Fibroblast of the aortic adventitia (primary cell): ENCODE data around the gene WT1. TPM values are rescaled to one million over a fixed set of nuclear protein-coding genes. Genes with fewer than 3 reads are reported as not detected.

Experiments
- DNase-seq: peaks from one replicate; pipeline ENCODE4 v3.0.0-alpha.2; 2010; ENCODE audit warnings: low read depth
- H3K4me3 ChIP-seq: 2 replicates; pipeline ENCODE4 v1.5.1; 2011; ENCODE audit warnings: low read depth, mild to moderate bottlenecking, control low read depth, low read length, moderate library complexity
- CTCF ChIP-seq: IDR thresholded peaks from 2 replicates; pipeline ENCODE4 v1.5.1; 2011; ENCODE audit warnings: mild to moderate bottlenecking, low read length, control low read depth, inconsistent platforms; ENCODE audit not compliant: insufficient read depth
- total RNA-seq: library from RNA; depleted of rRNA; stranded (reverse); fragments of >200 nt; gene quantifications from 2 replicates; pipeline ENCODE4 v1.2.3, GENCODE V29; 2012; ENCODE audit warnings: low replicate concordance

The WT1 gene
- total RNA-seq, 1 donor = 0.27 TPM

DNA sequence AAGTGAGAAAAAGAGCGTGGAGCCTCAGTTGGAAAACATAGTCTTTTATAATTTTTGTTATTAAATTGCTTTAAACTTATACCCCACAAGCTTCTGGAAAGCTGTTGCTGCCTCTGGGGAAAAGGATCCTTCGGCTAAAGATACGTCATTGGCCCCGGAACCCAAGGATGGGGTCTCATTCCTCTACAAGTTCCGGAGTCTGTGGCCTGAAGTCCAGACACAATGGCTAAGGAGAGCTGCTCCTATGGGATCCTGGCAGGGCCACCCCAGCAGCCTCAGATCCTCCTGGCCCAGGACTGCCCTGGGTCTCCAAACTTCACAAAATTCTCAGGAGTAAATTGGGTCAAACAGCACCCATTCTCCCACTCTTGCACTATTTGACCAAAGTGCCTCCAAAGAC is 5.9 kb downstream of the WT1 start:
- no peak for DNase-seq
- no peak overlapping the region for H3K4me3 ChIP-seq
- no peak for TF ChIP-seq CTCF

GRCh38 chr11:32428665-32429303 is 6.6 kb downstream of the WT1 start:
- DNase-seq = no peak
- no peak for TF ChIP-seq CTCF

DNA sequence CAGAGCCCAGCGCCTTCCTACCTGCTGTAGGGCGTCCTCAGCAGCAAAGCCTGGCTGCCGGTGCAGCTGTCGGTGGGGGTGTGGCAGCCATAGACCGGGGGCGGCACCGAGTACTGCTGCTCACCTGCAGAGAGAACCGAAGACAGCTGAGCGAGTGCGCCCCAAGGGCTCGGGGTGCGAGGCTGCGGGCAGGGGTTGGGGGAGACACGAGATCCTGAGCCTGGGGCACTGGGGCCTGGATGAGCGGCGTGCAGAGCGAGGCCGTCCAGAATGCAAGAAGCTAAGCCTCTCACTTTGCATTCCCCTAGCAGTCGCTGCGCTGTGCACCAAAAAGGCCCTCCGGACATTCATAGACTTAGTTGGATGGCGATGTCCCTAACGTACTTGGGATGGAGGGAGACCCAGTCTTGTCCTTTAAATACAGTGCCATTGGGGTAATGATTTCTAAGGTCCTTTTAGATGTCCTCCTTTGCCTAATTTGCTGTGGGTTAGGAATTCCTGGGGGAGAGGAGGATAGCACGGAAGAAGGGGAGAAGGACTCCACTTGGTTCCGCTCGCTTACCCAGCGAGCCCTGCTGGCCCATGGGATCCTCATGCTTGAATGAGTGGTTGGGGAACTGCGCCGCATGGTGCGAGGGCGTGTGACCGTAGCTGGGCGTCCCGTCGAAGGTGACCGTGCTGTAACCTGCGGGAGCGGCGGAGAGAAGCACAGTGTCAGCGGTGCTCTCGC is 7.2 kb downstream of the WT1 start:
- H3K4me3 ChIP-seq = no peak overlapping the region
- TF ChIP-seq CTCF = no peak
- no peak for DNase-seq

More at GRCh38 chr11:32428665-32429303, 6.6 kb downstream of the WT1 start:
- H3K4me3 ChIP-seq = no peak overlapping the region

DNA sequence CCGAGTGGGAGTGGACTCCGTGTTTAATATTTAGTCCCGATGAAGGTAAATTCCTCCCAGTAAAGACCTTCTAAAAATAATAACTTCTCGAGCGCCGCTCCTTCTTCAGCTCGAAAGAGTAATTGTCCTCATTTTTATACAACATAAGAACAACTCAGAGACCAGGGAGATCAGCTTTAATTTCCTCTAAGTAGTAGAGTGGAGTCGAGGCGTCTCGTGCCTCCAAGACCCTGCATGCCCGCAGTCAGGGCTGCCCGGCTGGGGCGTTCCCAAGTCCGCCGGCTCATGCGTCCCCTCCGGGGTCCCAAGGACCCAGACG is 7.8 kb downstream of the WT1 start:
- no peak for TF ChIP-seq CTCF
- H3K4me3 ChIP-seq = no peak overlapping the region
- DNase-seq = no peak

- no peak for TF ChIP-seq CTCF
- no peak for DNase-seq
- H3K4me3 ChIP-seq = no peak overlapping the region
Measured at GRCh38 chr11:32426819-32427615, 8.3 kb downstream of the WT1 start.

DNA sequence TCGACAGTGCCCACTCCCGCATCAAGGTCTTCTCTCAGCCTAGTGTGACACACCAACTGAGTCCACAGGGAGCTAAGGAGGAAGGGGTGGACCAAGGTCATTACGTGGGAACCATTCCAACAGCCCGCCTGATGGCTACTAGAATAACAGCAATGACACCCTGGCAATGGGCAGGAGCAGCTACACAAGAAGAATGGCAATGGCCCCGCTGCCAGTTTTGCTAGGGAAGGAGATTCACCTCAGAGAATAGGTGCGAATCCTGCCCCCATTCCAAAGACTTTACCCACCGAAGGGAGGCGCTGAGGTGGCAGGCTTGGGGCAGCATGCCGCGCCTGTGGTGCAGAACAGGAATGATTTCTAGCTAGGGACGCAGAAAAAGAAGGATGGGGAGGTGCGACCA is 9.1 kb downstream of the WT1 start:
- DNase-seq = no peak
- no peak overlapping the region for H3K4me3 ChIP-seq
- no peak for TF ChIP-seq CTCF
